HG02610 (cell line): ENCODE results near the gene RFESD.
"Not testable (repeated sequence)": the region's sequence is repeated elsewhere in the genome, so short reads cannot be mapped to it uniquely, and the experiment has no call there.

Source experiments
- ATAC-seq: cut with Tn5 transposase; IDR thresholded peaks from one replicate; pipeline ENCODE4 v1.9.1; 2021; ENCODE audit warnings: mild to moderate bottlenecking, moderate library complexity; ENCODE audit not compliant: unreplicated experiment

The RFESD gene

GRCh38 chr5:95627971-95628810 is 18.4 kb upstream of the RFESD start:
- no peak for ATAC-seq

GRCh38 chr5:95628933-95629332 is 17.6 kb upstream of the RFESD start:
- no peak for ATAC-seq

- ATAC-seq: no peak
These were observed 16.1 kb upstream of the RFESD start for GRCh38 chr5:95630394-95630917.

- ATAC-seq: no peak
These were observed 15.2 kb upstream of the RFESD start for GRCh38 chr5:95631255-95631958.

GRCh38 chr5:95631991-95632675 is 14.4 kb upstream of the RFESD start:
- peak; percentile 95 for ATAC-seq

- not testable (repeated sequence) for ATAC-seq
These were observed 13.6 kb upstream of the RFESD start for GRCh38 chr5:95632942-95633341.

GRCh38 chr5:95633671-95634070 is 12.9 kb upstream of the RFESD start:
- ATAC-seq: no peak

GRCh38 chr5:95634081-95634480 is 12.5 kb upstream of the RFESD start:
- no peak for ATAC-seq

- no peak for ATAC-seq
These were observed 7.9 kb upstream of the RFESD start for GRCh38 chr5:95638632-95639031.

- no peak for ATAC-seq
These were observed 4.8 kb upstream of the RFESD start for GRCh38 chr5:95641741-95642220.

GRCh38 chr5:95643152-95643551 is 3.4 kb upstream of the RFESD start:
- no peak for ATAC-seq

GRCh38 chr5:95644351-95645042 is 2.1 kb upstream of the RFESD start:
- ATAC-seq: peak; percentile 34

- not testable (repeated sequence) for ATAC-seq
These were observed 380 bp upstream of the RFESD start for GRCh38 chr5:95646226-95646568.

- ATAC-seq: no peak
These were observed 1.6 kb downstream of the RFESD start for GRCh38 chr5:95647886-95648860.

GRCh38 chr5:95649274-95649673 is 2.7 kb downstream of the RFESD start:
- no peak for ATAC-seq

- no peak for ATAC-seq
These were observed 3.5 kb downstream of the RFESD start for GRCh38 chr5:95649842-95650620.

GRCh38 chr5:95652849-95653248 is 6.3 kb downstream of the RFESD start:
- no peak for ATAC-seq

GRCh38 chr5:95654196-95654595 is 7.6 kb downstream of the RFESD start:
- no peak for ATAC-seq

GRCh38 chr5:95655575-95655974 is 9.0 kb downstream of the RFESD start:
- ATAC-seq: no peak
